DND-41 (cell line): ENCODE data around the gene LINGO3.

Experiments
- CTCF ChIP-seq: IDR thresholded peaks from 2 replicates; pipeline ENCODE4 v1.5.1; 2012; ENCODE audit warnings: borderline replicate concordance, low read length, moderate library complexity, mild to moderate bottlenecking; ENCODE audit not compliant: poor library complexity, severe bottlenecking; ENCODE audit errors: extremely low read depth
- EZH2 ChIP-seq: IDR thresholded peaks from 3 replicates; pipeline ENCODE4 v1.6.1; 2012; ENCODE audit warnings: borderline replicate concordance, low read depth, mild to moderate bottlenecking, moderate library complexity, low read length, inconsistent platforms; ENCODE audit not compliant: severe bottlenecking

- no peak for TF ChIP-seq CTCF
- TF ChIP-seq EZH2, result no peak
These were observed 20.2 kb downstream of the LINGO3 start for GRCh38 chr19:2287585-2288337.
